HG03097 (cell line): ENCODE measurements around the gene EFCAB6.

Experiments
- ATAC-seq: cut with Tn5 transposase; IDR thresholded peaks from one replicate; pipeline ENCODE4 v1.9.1; 2021; ENCODE audit not compliant: unreplicated experiment, low FRiP score

Gene EFCAB6

GRCh38 chr22:43652845-43653244 is 159.3 kb downstream of the EFCAB6 start:
- ATAC-seq: no peak

GRCh38 chr22:43643387-43643786 is 168.7 kb downstream of the EFCAB6 start:
- ATAC-seq: no peak

- ATAC-seq: no peak
Observed at GRCh38 chr22:43642319-43643206, 169.5 kb downstream of the EFCAB6 start.

GRCh38 chr22:43639228-43639948 is 172.7 kb downstream of the EFCAB6 start:
- no peak for ATAC-seq

- no peak for ATAC-seq
Observed at GRCh38 chr22:43637275-43638260, 174.5 kb downstream of the EFCAB6 start.

GRCh38 chr22:43636086-43636485 is 176.0 kb downstream of the EFCAB6 start:
- ATAC-seq: no peak

GRCh38 chr22:43635101-43635500 is 177.0 kb downstream of the EFCAB6 start:
- ATAC-seq: no peak

- ATAC-seq: no peak
Observed at GRCh38 chr22:43634316-43634715, 177.8 kb downstream of the EFCAB6 start.

- no peak for ATAC-seq
Observed at GRCh38 chr22:43633631-43634285, 178.3 kb downstream of the EFCAB6 start.

- ATAC-seq: no peak
Observed at GRCh38 chr22:43631846-43632245, 180.3 kb downstream of the EFCAB6 start.

GRCh38 chr22:43631201-43631600 is 180.9 kb downstream of the EFCAB6 start:
- ATAC-seq: no peak

- ATAC-seq: no peak
Observed at GRCh38 chr22:43630451-43630850, 181.7 kb downstream of the EFCAB6 start.

GRCh38 chr22:43628250-43628649 is 183.9 kb downstream of the EFCAB6 start:
- no peak for ATAC-seq

GRCh38 chr22:43627485-43628213 is 184.5 kb downstream of the EFCAB6 start:
- ATAC-seq: no peak

- no peak for ATAC-seq
Observed at GRCh38 chr22:43625242-43625641, 186.9 kb downstream of the EFCAB6 start.

- no peak for ATAC-seq
Observed at GRCh38 chr22:43624144-43624998, 187.7 kb downstream of the EFCAB6 start.

- no peak for ATAC-seq
Observed at GRCh38 chr22:43622886-43623285, 189.2 kb downstream of the EFCAB6 start.

- ATAC-seq: no peak
Observed at GRCh38 chr22:43620197-43620596, 191.9 kb downstream of the EFCAB6 start.

GRCh38 chr22:43618517-43618916 is 193.6 kb downstream of the EFCAB6 start:
- no peak for ATAC-seq
